ENCODE results near the gene SLC25A22.

Gene SLC25A22

DNA sequence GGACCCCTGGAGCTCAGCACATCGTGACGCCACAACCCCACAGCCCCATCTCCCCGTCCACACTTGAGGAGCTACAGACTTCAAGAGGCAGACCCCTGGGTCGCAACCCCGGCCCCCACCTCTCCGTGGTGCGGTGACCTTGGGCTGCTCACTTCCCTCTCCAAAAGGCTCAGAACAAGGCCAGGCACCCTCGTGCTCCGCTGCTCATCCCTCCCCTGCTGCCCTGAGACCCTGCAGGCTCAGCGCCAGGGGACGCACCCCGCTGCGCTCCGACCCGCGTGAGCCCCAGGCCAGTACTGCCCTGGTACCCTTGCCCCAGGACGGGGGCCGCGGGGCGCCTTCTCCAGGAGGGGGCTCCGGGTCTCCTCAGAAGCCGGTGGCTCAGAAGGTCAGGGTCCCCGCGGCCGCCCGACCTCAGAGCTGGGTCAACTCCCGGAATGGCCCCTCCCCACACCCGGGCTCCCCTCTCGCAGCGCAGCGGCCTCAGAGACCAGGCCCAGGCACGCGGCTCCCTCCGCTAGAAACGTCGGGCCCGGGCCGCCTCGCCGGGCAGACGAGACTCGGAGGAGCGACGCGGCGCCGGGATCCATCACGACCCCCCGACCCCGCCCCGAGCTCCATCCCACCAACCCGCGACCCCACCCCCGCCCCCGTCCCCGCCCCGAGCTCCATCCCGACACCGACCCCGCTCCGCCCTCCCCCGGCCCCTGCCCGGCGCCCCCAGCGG lies 21.4 kb downstream of the SLC25A22 start:
- Histone ChIP-seq H3K36me3 (ENCODE audit: control insufficient read depth, insufficient read depth, low read length) (peaks cover 21% of the 10 kb centered on the region), H3K4me1 (ENCODE audit: control insufficient read depth, insufficient read depth, low read length) (no peaks in the 10 kb centered on the region), H3K9me3 (ENCODE audit: control insufficient read depth, insufficient read depth, low read length) (no peaks in the 10 kb centered on the region), H3K4me3 (ENCODE audit: low read depth, low read length) (peak overlapping the region; percentile 86), H3K27me3 (ENCODE audit: control insufficient read depth, insufficient read depth, low read length) (no peaks in the 10 kb centered on the region), H3K9ac (ENCODE audit: low read depth, low read length) (peak overlapping the region; percentile 65)

- Histone ChIP-seq H3K4me1 (ENCODE audit: control insufficient read depth, insufficient read depth, low read length) (no peaks in the 10 kb centered on the region), H3K36me3 (ENCODE audit: control insufficient read depth, insufficient read depth, low read length) (peaks cover 26% of the 10 kb centered on the region), H3K4me3 (ENCODE audit: low read depth, low read length) (peak overlapping the region; percentile 86), H3K27me3 (ENCODE audit: control insufficient read depth, insufficient read depth, low read length) (no peaks in the 10 kb centered on the region), H3K9me3 (ENCODE audit: control insufficient read depth, insufficient read depth, low read length) (no peaks in the 10 kb centered on the region), H3K9ac (ENCODE audit: low read depth, low read length) (no peak overlapping the region)
Measured at GRCh38 chr11:776263-776560, 21.9 kb downstream of the SLC25A22 start.

- H3K4me3 ChIP-seq (ENCODE audit: low read depth, low read length): no peak overlapping the region
- H3K36me3 ChIP-seq (ENCODE audit: control insufficient read depth, insufficient read depth, low read length): peaks cover 37% of the 10 kb centered on the region
- H3K9me3 ChIP-seq (ENCODE audit: control insufficient read depth, insufficient read depth, low read length): no peaks in the 10 kb centered on the region
- no peak overlapping the region for H3K9ac ChIP-seq (ENCODE audit: low read depth, low read length)
- H3K27me3 ChIP-seq (ENCODE audit: control insufficient read depth, insufficient read depth, low read length): no peaks in the 10 kb centered on the region
- no peaks in the 10 kb centered on the region for H3K4me1 ChIP-seq (ENCODE audit: control insufficient read depth, insufficient read depth, low read length)
Measured at GRCh38 chr11:774873-775592, 23.0 kb downstream of the SLC25A22 start.

- peaks cover 40% of the 10 kb centered on the region for H3K36me3 ChIP-seq (ENCODE audit: control insufficient read depth, insufficient read depth, low read length)
- H3K4me1 ChIP-seq (ENCODE audit: control insufficient read depth, insufficient read depth, low read length): no peaks in the 10 kb centered on the region
- H3K27me3 ChIP-seq (ENCODE audit: control insufficient read depth, insufficient read depth, low read length): no peaks in the 10 kb centered on the region
- H3K9me3 ChIP-seq (ENCODE audit: control insufficient read depth, insufficient read depth, low read length): no peaks in the 10 kb centered on the region
- no peak overlapping the region for H3K4me3 ChIP-seq (ENCODE audit: low read depth, low read length)
- H3K9ac ChIP-seq (ENCODE audit: low read depth, low read length): no peak overlapping the region
Measured at GRCh38 chr11:773830-774229, 24.3 kb downstream of the SLC25A22 start.

- Histone ChIP-seq H3K27me3 (ENCODE audit: control insufficient read depth, insufficient read depth, low read length) (no peaks in the 10 kb centered on the region), H3K36me3 (ENCODE audit: control insufficient read depth, insufficient read depth, low read length) (peaks cover 40% of the 10 kb centered on the region), H3K9ac (ENCODE audit: low read depth, low read length) (no peak overlapping the region), H3K9me3 (ENCODE audit: control insufficient read depth, insufficient read depth, low read length) (no peaks in the 10 kb centered on the region), H3K4me3 (ENCODE audit: low read depth, low read length) (no peak overlapping the region), H3K4me1 (ENCODE audit: control insufficient read depth, insufficient read depth, low read length) (no peaks in the 10 kb centered on the region)
Measured at GRCh38 chr11:773425-773824, 24.7 kb downstream of the SLC25A22 start.

DNA sequence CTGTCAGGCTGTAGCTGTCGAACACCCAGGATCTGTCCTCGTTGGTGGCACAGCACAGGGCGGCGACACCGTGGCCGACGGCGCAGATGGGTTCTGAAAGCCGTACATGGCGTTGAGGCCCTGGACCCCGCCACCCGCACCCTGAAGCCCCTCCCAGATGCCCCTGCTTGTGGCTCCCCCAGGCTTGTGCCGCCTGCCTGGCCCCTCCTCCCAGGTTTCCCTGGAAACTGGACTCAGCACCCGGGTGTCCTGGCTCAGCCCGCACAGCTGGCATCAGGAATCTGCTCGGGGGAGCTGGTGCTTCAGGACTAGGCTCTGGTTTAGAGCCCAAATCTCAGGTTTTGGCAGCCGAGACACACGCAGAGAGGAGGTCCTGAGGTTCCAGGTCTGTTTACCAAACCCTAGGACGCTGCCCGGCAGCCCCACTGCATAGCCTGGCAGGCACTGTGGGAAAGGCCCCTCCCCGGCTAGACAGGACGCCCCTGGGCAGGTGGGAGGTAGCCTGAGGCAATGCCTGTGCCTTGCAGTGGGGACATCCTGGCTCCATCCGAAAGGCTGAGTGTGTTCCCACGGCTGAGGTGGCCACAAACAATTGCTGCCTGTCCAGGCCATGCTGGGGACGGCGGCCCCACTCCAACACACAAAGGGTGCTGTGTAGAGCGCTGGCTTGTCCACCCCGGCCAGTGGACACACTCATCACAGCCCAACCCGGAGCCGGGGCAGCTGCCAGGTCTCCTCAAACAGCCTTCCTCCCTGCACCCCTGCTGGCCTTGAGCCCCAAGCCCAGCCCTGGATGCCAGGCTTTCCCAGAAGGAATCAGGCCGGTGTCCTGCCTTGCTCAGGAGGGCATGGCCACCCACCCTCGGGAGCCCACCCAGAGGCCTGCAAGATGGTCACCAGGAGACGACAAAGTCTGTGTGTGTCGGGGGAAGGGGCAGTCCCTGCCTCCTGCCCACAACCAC lies 25.4 kb downstream of the SLC25A22 start:
- no peaks in the 10 kb centered on the region for H3K27me3 ChIP-seq (ENCODE audit: control insufficient read depth, insufficient read depth, low read length)
- no peak overlapping the region for H3K9ac ChIP-seq (ENCODE audit: low read depth, low read length)
- H3K4me3 ChIP-seq (ENCODE audit: low read depth, low read length): no peak overlapping the region
- peaks cover 40% of the 10 kb centered on the region for H3K36me3 ChIP-seq (ENCODE audit: control insufficient read depth, insufficient read depth, low read length)
- H3K4me1 ChIP-seq (ENCODE audit: control insufficient read depth, insufficient read depth, low read length): no peaks in the 10 kb centered on the region
- H3K9me3 ChIP-seq (ENCODE audit: control insufficient read depth, insufficient read depth, low read length): no peaks in the 10 kb centered on the region

DNA sequence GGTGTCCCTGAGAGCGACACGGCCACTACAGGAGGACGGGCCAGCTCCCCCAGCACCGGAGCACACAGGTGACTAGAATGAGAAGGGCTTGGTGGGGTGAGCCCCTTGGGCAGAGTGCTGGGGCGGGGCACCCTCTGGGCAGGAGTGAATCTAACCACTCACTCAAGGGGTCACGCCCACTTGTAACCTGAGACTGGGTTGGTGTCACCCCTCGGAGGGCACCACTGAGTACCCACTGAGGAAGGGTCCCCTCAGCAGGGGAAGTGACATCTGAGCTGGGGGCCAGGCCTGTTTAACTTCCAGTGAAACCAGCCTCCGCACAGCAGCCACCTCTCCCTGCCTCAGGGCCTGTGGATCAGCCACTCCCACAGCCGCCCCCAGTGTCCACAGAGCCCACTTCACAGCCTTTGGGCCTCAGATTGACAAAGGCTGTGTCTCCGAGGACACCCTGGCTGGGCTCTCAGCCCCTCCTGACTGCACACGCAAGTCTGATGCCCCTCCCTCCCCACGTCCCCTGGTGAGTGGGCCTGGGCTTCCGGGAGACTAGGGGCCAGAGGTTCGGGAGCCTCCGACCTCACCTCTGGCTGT lies 26.4 kb downstream of the SLC25A22 start:
- Histone ChIP-seq H3K9ac (ENCODE audit: low read depth, low read length) (no peak overlapping the region), H3K9me3 (ENCODE audit: control insufficient read depth, insufficient read depth, low read length) (no peaks in the 10 kb centered on the region), H3K4me3 (ENCODE audit: low read depth, low read length) (no peak overlapping the region), H3K4me1 (ENCODE audit: control insufficient read depth, insufficient read depth, low read length) (no peaks in the 10 kb centered on the region), H3K27me3 (ENCODE audit: control insufficient read depth, insufficient read depth, low read length) (no peaks in the 10 kb centered on the region), H3K36me3 (ENCODE audit: control insufficient read depth, insufficient read depth, low read length) (peaks cover 44% of the 10 kb centered on the region)

DNA sequence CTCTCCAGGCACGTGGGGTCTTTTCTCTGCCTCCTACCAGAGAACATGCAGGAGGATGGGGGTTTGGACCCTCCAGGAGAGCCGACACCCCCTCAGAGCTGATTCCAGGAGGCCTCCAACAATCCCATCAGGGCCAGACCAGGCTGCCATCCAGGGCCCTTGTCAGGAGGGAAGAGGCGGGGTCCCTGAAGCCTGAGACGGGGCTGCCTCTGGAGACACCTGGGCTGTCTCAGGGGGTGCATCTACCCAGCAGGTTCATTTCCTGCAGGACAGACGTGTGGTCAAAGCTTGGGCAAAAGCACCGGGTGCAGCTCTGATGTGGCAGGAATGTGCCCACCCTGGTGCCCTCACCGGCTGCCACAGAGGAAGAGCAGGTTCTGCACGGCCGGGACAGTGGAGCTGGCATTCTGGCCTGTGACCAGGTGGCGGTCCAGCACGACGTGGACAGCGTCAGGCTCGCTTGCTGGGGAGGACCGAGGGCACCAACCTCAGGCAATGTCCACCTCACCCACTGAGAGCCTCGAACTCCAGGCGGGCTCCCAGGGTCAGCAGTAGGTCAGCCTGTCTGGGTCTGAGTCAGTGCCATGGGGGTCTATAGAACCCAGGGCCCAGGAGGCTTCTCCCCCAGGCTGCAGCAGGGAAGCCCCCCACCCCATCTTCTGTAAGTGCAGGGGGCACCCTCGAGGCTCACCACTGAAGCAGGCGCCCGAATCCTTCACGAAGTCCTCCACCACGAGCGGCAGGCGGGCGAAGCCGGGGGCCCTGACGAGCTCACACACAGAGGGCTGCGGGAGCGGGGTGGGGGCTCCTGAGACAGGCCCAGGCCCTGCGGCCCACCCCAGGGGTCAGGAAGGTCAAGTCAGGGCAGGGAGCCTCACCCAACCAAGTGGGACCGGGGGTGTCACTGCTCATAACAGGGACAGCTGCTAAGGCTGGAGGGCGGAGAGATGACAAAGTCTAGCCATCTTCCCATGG lies 27.2 kb downstream of the SLC25A22 start:
- Histone ChIP-seq H3K9ac (ENCODE audit: low read depth, low read length) (no peak overlapping the region), H3K9me3 (ENCODE audit: control insufficient read depth, insufficient read depth, low read length) (no peaks in the 10 kb centered on the region), H3K27me3 (ENCODE audit: control insufficient read depth, insufficient read depth, low read length) (no peaks in the 10 kb centered on the region), H3K4me3 (ENCODE audit: low read depth, low read length) (no peak overlapping the region), H3K4me1 (ENCODE audit: control insufficient read depth, insufficient read depth, low read length) (no peaks in the 10 kb centered on the region), H3K36me3 (ENCODE audit: control insufficient read depth, insufficient read depth, low read length) (peaks cover 50% of the 10 kb centered on the region)

DNA sequence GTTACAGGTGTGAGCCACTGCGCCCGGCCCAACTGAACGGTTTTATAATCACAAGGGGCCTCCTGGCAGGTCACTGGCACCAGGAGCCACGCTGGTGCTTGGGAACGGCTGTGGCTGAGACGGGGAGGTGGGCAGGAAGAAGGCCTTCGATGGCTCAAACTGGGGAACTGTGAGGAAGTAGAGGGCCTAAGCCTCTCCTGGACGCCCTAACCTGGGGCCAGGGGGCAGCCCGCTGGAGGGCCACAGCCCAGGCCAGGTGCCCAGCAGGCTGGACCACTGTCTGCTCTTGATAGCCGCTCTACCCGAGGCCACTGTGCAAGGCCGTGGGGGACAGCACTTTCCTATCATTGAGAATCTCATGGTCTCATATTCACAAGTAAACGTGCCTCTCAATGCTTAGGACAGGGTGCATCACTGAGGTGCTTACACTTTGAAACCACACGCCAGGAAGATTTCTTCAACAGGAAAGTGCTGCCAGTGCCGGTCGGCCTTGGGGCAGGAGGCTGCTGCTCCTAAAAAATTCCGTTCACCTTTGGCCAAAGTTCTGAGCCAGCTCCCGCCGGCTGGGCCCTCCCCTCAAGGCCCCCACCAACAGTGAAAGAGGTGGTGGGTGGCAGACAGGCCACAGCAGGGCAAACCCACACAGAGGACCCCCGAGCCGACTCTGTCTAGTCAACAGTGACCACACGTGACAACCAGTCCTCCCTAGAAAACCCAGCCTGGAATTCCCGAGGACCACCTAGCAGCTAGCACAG lies 28.0 kb downstream of the SLC25A22 start:
- no peak overlapping the region for H3K4me3 ChIP-seq (ENCODE audit: low read depth, low read length)
- H3K36me3 ChIP-seq (ENCODE audit: control insufficient read depth, insufficient read depth, low read length): peaks cover 53% of the 10 kb centered on the region
- no peaks in the 10 kb centered on the region for H3K4me1 ChIP-seq (ENCODE audit: control insufficient read depth, insufficient read depth, low read length)
- no peaks in the 10 kb centered on the region for H3K27me3 ChIP-seq (ENCODE audit: control insufficient read depth, insufficient read depth, low read length)
- H3K9me3 ChIP-seq (ENCODE audit: control insufficient read depth, insufficient read depth, low read length): no peaks in the 10 kb centered on the region
- H3K9ac ChIP-seq (ENCODE audit: low read depth, low read length): no peak overlapping the region

DNA sequence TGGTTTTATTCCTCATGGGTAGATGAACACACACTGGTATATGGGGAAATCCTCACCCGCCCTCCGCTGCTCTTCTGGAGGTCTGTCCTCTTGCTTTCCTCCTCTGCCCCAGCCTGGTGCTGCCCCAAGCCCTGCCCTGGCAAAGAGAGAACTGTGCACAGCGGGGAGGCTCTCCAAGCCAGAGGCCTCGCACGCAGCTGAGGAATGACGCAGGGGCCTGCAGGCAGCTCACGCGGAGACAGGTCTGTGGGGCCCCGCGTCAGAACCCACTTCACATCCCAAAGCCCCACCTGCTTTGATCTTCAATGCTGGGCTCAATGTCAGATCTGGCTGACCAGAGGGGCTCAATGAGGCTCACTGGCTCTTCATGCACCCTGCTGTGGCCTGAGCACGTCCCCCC lies 30.8 kb downstream of the SLC25A22 start:
- peaks cover 67% of the 10 kb centered on the region for H3K36me3 ChIP-seq (ENCODE audit: control insufficient read depth, insufficient read depth, low read length)
- H3K27me3 ChIP-seq (ENCODE audit: control insufficient read depth, insufficient read depth, low read length): no peaks in the 10 kb centered on the region
- H3K4me3 ChIP-seq (ENCODE audit: low read depth, low read length): no peak overlapping the region
- H3K9me3 ChIP-seq (ENCODE audit: control insufficient read depth, insufficient read depth, low read length): no peaks in the 10 kb centered on the region
- no peak overlapping the region for H3K9ac ChIP-seq (ENCODE audit: low read depth, low read length)
- peaks cover 8% of the 10 kb centered on the region for H3K4me1 ChIP-seq (ENCODE audit: control insufficient read depth, insufficient read depth, low read length)

All from iPS-15b (cell line).